Measurements from ENCODE around the gene PTPRN2.
"Not testable (repeated sequence)": the region's sequence is repeated elsewhere in the genome, so short reads cannot be mapped to it uniquely, and the experiment has no call there.

The PTPRN2 gene

GRCh38 chr7:158443688-158444483, 143.7 kb downstream of the PTPRN2 start:
- no peak for DNase-seq (ENCODE audit: low spot score)

GRCh38 chr7:158443014-158443687, 144.5 kb downstream of the PTPRN2 start:
- no peak for DNase-seq (ENCODE audit: low spot score)

- no peak for DNase-seq (ENCODE audit: low spot score)
These were observed 145.4 kb downstream of the PTPRN2 start for GRCh38 chr7:158442260-158442659.

- DNase-seq (ENCODE audit: low spot score): no peak
These were observed 148.6 kb downstream of the PTPRN2 start for GRCh38 chr7:158439035-158439434.

GRCh38 chr7:158432369-158433341, 155.0 kb downstream of the PTPRN2 start:
- no peak for DNase-seq (ENCODE audit: low spot score)

GRCh38 chr7:158431941-158432347, 155.7 kb downstream of the PTPRN2 start:
- no peak for DNase-seq (ENCODE audit: low spot score)

GRCh38 chr7:158431055-158431940, 156.3 kb downstream of the PTPRN2 start:
- no peak for DNase-seq (ENCODE audit: low spot score)

GRCh38 chr7:158430308-158431034, 157.2 kb downstream of the PTPRN2 start:
- no peak for DNase-seq (ENCODE audit: low spot score)

- DNase-seq (ENCODE audit: low spot score): no peak
These were observed 158.5 kb downstream of the PTPRN2 start for GRCh38 chr7:158428837-158429753.

GRCh38 chr7:158428131-158428836, 159.3 kb downstream of the PTPRN2 start:
- DNase-seq (ENCODE audit: low spot score): no peak

- DNase-seq (ENCODE audit: low spot score): not testable (repeated sequence)
These were observed 161.9 kb downstream of the PTPRN2 start for GRCh38 chr7:158425676-158426075.

GRCh38 chr7:158424531-158424930, 163.1 kb downstream of the PTPRN2 start:
- no peak for DNase-seq (ENCODE audit: low spot score)

- DNase-seq (ENCODE audit: low spot score): no peak
These were observed 163.6 kb downstream of the PTPRN2 start for GRCh38 chr7:158424011-158424410.

- DNase-seq (ENCODE audit: low spot score): no peak
These were observed 164.6 kb downstream of the PTPRN2 start for GRCh38 chr7:158422887-158423560.

GRCh38 chr7:158422196-158422886, 165.3 kb downstream of the PTPRN2 start:
- DNase-seq (ENCODE audit: low spot score): no peak

GRCh38 chr7:158421361-158421760, 166.3 kb downstream of the PTPRN2 start:
- no peak for DNase-seq (ENCODE audit: low spot score)

- no peak for DNase-seq (ENCODE audit: low spot score)
These were observed 166.9 kb downstream of the PTPRN2 start for GRCh38 chr7:158420591-158421340.

Data from D341Med (cell line).